ENCODE data around the gene ABHD16B.
"Not testable (repeated sequence)": the region's sequence is repeated elsewhere in the genome, so short reads cannot be mapped to it uniquely, and the experiment has no call there.

The ABHD16B gene

DNA sequence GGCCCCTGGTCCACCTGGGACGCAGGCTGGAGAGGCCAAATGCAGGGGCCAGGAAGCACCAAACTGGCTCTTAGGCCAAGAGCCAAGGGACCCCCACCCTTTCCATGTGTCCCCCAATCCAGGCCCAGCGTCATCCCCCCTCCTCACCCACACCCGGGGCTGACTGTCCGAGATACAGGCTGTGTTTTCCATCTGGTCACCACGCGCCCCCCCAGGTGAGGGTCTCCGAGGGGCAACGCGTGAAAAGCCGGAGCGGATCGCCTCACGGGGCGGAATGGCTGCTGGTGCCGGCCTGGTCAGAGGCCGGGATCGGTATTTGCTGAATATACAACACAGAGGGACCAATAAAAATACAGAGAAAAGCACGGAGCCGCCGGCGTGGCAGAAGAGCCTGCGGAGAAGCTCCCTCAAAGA lies 5.2 kb upstream of the ABHD16B start:
- no peak for DNase-seq

- DNase-seq, result no peak
Observed at GRCh38 chr20:63857764-63858392, 3.4 kb upstream of the ABHD16B start.

- peak in 1 of 2 experiments; percentile 56 for DNase-seq
Observed at GRCh38 chr20:63858393-63859165, 2.7 kb upstream of the ABHD16B start.

DNA sequence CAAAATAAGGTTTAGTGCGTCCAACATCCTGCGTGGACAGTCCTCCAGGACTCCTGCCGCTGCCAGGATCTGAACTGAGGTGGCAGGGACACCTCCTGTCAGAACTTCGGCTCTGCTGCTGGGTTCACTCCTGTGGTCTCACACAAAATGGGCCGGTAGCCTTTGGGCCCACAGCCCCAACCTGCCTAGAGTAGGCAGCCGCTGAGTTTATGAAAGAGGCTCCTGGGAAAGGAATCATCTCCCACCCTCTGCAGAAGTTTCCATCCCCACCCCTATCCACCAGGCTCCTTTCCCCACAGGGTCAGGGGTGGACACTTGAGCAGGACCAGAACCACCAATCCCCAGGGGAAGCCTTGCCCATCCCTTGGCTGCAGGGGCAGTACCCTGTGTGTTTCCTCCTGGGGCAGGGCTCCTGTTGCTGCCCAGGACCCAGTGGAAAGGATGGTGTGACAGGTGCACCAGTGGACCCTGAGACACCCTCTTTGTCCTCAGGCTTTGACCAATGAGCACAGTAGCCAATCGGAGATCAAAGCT lies 2.1 kb upstream of the ABHD16B start:
- DNase-seq, result no peak

- DNase-seq, result no peak
Observed at GRCh38 chr20:63860325-63861051, 810 bp upstream of the ABHD16B start.

DNA sequence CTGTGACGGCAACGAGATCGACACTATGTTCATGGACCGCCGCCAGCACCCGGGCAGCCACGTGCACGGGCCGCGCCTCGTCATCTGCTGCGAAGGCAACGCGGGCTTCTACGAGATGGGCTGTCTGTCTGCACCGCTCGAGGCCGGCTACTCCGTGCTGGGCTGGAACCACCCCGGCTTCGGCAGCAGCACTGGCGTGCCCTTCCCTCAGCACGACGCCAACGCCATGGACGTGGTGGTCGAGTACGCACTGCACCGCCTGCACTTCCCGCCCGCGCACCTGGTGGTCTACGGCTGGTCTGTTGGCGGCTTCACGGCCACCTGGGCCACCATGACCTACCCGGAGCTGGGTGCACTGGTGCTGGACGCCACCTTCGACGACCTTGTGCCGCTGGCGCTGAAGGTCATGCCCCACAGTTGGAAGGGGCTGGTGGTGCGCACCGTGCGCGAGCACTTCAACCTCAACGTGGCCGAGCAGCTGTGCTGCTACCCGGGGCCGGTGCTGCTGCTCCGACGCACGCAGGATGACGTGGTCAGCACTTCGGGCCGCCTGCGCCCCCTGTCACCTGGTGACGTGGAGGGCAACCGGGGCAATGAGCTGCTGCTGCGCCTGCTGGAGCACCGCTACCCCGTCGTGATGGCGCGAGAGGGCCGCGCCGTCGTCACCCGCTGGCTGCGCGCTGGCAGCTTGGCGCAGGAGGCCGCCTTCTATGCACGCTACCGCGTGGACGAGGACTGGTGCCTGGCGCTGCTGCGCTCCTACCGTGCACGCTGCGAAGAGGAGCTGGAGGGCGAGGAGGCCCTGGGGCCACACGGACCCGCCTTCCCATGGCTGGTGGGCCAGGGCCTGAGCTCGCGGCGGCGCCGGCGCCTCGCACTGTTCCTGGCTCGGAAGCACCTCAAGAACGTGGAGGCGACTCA lies 943 bp downstream of the ABHD16B start:
- DNase-seq, result no peak

DNA sequence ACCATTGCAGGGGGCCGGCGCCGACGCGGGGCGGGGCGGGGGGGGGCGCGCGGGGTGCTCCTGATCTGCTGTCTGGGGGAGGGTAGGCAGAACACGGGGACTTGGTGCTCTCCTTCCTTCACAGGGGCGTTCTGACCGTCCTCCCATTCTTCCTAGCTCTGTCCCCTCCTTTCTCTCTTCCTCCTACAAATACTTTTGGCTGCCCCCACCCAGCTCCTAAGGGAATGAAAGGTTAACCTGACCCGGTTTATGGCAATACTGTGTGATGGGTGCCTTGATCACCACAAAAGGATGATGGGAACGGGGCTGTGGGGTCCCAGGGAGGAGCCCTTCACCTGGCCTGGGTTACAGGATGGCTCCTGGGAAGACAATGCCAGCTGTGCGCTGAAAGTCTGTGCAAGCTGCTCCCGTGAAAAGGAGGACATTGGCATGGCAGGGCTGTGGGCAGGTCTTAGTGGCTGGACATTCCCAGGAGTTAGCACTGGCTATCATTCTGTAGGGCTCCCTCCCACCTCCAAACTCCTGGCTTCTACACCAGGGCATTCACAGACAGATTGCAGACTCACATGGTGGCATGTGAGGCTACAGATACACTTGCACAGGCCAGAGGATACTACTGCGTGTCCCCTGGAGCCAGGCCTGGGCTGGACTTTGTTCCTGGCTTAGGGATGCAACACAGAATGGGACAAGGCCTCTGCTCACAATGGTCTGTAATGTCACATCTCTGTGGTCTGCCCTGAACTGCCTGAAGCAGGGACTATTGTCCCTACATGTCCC lies 1.9 kb downstream of the ABHD16B start:
- DNase-seq, result no peak

DNA sequence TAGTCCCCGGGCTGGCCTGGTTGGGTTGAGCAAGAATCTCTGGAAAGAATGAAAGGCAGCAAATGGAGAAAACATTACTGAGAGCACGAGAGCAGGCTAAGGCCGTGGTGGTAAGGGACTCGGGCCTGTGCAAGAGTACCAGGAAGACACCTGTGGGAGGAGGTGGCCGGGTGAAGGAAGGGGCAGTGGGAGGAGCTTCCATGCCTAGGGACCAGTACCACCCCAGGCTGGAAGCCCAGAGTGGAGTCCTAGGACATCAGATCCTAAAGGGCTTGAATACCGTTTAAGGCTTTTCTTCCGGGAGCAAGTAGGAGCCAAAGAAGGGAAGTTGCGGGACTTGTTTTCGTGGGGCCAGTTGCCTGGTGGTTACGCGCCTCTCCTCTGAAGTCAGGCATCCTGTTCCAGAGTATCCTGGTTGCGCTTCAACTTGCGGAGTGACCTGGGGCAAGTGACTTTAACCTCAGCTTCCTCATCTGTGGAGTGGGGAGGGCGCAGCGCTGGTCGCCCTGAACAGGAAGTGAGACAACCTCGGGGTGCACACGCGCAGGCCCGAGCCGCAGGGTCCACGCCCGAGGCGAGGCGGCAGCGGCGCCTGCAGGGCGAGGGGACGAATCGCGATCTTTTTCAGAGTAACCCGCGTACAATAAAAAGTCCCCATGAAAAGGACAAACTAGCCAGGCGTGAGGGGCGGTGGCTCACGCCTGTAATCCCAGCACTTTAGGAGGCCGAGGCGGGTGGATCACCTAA lies 2.7 kb downstream of the ABHD16B start:
- peak; percentile 85 to 89 for DNase-seq

DNA sequence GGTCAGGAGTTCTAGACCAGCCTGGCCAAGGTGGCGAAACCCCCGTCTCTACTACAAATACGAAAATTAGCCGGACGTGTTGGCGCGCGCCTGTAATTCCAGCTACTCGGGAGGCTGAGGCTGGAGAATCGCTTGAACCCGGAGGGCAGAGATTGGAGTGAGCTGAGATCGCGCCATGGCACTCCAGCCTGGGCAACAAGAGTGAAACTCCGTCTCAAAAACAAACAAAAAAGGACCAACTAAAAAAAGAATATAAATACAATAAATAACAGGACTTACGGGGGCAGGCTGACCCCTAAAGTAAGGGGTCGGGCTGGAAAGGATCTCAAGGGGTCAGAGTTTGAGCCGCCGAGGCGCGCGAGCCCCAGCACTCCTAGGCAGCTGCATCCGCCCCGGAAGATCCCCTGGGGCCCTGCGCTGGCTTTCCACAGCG lies 3.3 kb downstream of the ABHD16B start:
- DNase-seq, result no peak

GRCh38 chr20:63864978-63865640 lies 3.8 kb downstream of the ABHD16B start, which contains the start of gene TPD52L2:
Gene TPD52L2, plus strand, starts transcription at chr20:63865270. Its CDS starts 96 bp downstream, at chr20:63865366.
- peak; percentile 100 for DNase-seq

GRCh38 chr20:63867042-63867441 lies 5.7 kb downstream of the ABHD16B start:
- not testable (repeated sequence) for DNase-seq

DNA sequence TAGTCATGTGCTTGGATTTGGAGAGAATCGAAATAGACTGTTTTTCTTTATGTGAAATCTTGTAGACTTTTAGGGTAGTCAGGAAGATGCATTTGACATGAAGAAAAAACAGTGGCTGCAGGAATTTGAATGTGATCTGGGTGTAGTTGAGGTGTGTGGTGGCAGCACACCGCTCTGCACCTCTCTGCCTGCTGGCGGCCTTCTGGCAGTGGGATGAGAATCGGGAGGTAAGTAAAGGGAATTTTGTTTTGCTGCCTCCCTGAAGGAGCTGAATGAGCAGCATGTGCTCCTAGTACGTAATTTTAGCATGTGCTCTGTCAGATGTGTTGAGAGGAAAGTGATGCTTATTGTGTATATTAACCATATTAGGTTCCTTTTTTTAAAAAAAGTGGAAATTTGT lies 7.0 kb downstream of the ABHD16B start:
- DNase-seq, result no peak

DNA sequence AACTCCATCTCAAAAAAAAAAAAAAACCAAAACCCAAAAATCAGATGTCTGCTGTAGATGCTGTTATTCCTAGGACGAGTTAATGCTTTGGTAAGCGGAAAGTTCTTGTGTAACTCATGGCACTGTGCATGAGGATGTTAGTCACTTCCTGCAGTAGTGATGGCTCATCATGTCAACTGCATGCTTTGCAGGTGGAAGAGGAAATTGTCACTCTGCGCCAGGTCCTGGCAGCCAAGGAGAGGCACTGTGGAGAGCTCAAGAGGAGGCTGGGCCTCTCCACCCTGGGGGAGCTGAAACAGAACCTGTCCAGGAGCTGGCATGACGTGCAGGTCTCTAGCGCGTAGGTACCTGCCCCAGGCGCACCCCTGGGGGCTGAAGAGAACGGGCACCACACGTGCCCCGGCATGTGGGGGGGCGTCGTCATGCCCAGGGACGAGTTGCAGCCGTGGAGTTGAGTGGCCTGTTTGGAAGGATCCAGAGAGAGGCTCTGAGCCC lies 12.2 kb downstream of the ABHD16B start:
- no peak for DNase-seq

DNA sequence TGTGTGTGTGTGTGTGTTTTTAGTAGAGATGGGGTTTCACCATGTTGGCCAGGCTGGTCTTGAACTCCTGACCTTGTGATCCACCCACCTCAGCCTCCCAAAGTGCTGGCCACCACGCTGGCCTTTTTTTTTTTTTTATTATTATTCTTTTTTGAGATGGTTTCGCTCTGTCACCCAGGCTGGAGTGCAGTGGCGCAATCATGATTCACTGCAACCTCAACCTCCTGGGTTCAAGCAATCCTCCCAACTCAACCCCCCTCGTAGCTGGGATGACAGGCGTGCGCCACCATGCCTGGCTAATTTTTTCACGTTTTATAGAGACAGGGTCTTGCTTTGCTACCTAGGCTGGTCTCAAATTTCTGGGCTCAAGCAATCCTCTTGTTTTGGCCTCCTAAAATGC lies 12.9 kb downstream of the ABHD16B start:
- not testable (repeated sequence) for DNase-seq

DNA sequence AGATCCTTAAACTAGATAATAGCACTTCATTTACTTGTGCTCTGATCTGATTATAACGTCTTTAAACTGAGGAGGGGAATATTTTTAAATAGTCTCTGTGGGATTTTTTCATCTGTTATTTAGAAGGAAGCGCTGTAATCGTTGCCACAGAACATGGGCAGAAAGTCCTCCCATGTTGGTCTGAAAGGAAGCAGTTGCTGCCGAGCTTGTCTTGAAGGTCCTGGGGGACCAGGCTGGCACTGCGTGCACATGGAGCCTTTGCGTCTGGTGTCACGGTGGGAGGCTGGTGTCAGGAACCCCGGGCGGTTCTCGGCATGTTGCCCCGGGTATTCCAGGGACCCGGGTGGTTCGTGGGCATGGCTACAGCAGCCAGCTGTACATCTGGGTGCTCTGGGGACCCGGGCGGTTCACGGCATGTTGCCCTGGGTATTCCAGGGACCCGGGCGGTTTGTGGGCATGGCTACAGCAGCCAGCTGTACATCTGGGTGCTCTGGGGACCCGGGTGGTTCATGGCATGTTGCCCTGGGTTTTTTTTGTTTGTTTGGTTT lies 15.3 kb downstream of the ABHD16B start:
- no peak for DNase-seq

- no peak for DNase-seq
Observed at GRCh38 chr20:63877755-63878470, 16.6 kb downstream of the ABHD16B start.

DNA sequence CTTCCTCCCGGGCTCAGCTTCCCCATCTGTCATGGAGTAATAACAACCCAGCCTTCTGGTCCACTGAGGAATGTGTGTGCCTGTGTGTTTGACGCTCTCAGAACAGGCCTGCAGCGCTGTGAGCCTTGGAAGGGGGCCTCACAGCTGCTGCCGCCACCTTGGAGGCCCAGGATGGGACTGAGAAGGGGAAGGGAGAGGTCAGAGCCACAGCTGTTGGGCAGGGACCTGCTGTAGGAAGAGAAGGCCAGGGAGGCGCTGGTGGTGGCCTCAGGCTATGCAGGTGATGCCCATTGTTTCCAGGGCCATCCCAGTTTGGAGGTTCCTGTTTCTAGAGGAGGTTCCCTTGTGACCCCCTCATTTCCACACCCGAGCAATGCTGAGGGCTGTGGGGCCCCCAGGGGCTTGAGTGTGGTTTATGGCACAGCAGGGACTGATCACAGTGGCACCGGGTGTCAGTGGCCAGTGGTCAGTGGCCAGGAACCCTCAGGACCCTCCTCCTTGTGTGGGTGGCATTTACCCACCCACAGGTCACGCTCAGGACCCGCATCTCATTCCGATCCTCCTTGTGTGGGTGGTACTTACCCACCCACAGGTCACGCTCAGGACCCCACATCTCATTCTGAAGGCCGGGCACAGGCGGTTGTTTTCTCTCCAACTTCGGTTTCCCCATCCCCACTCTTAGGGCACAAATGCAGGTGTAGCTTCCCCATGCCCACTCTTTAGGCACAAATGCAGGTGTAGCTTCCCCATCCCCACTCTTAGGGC lies 17.8 kb downstream of the ABHD16B start:
- DNase-seq, result no peak

DNA sequence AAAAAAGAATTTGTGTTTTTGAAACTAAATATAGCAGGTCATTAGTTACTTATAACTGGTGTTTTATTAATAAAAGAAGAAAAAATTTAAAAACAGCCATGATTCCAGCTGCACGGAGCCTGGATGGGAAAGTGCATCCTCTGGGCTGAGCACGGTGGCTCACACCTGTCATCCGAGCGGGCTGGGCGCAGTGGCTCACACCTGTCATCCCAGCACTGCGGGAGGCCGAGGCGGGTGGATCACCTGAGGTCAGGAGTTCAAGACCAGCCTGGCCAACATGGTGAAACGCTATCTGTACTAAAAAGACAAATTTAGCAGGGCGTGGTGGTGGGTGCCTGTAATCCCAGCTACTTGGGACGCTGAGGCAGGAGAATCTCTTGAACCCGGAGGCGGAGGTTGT lies 19.6 kb downstream of the ABHD16B start:
- DNase-seq, result not testable (repeated sequence)
